GM12875 (cell line): Measurements from ENCODE around the gene CLNK.

Source experiments
- H3K4me3 ChIP-seq: one replicate; pipeline ENCODE4 v1.5.1; 2011; ENCODE audit warnings: low read depth, low read length, control low read depth
- TF ChIP-seq, protein P1 (sequence below): IDR thresholded peaks from 2 replicates; pipeline ENCODE4 v1.5.1; 2011; ENCODE audit warnings: low read depth, mild to moderate bottlenecking, control low read depth, inconsistent platforms, low read length, moderate library complexity, borderline replicate concordance; ENCODE audit not compliant: insufficient read depth

The CLNK gene

DNA sequence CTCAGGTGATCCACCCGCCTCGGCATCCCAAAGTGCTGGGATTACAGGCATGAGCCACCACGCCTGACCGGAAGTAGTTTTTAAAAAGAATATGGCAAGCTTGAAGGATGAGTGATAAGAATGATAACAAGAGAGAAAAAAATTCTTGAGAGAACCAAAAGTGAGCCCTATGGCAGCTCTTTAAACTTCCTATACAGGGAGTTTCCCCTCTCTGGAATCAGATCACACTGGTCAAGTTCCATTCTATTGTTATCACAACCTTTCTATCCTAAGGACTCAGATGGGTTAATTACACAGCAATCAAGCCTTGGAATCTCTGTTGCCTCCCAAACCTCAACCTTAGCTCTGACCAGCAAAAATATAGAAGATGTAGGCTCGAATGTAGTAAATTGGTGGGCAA lies 193.6 kb downstream of the CLNK start:
- TF ChIP-seq, protein P1, sequence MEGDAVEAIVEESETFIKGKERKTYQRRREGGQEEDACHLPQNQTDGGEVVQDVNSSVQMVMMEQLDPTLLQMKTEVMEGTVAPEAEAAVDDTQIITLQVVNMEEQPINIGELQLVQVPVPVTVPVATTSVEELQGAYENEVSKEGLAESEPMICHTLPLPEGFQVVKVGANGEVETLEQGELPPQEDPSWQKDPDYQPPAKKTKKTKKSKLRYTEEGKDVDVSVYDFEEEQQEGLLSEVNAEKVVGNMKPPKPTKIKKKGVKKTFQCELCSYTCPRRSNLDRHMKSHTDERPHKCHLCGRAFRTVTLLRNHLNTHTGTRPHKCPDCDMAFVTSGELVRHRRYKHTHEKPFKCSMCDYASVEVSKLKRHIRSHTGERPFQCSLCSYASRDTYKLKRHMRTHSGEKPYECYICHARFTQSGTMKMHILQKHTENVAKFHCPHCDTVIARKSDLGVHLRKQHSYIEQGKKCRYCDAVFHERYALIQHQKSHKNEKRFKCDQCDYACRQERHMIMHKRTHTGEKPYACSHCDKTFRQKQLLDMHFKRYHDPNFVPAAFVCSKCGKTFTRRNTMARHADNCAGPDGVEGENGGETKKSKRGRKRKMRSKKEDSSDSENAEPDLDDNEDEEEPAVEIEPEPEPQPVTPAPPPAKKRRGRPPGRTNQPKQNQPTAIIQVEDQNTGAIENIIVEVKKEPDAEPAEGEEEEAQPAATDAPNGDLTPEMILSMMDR = no peak
- H3K4me3 ChIP-seq = no peak overlapping the region

GRCh38 chr4:10482913-10483312 lies 201.7 kb downstream of the CLNK start:
- TF ChIP-seq, protein P1 = no peak
- no peak overlapping the region for H3K4me3 ChIP-seq

DNA sequence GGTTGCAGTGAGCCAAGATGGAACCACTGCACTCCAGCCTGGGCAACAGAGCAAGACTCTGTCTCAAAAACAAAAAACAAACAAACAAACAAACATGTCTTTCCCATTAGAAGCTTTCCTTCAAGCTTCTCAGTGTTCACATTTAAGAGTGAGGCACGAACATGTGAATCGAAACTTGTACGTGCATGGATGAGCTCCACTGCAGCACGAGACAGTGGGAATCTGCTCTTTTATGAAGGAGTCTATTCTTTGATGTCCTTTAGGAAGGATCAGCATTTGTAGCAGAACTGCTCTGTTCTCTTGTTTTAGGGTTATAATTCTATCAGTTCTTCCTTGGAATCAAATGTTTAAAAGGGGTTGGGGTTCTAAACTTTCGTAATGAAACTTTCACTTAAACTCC lies 204.0 kb downstream of the CLNK start:
- TF ChIP-seq, protein P1 = no peak

GRCh38 chr4:10478621-10479020 lies 205.9 kb downstream of the CLNK start:
- TF ChIP-seq, protein P1 = no peak
- no peak overlapping the region for H3K4me3 ChIP-seq

More for the DNA sequence above, 204.0 kb downstream of the CLNK start:
- no peak overlapping the region for H3K4me3 ChIP-seq

- TF ChIP-seq, protein P1 = no peak
- no peak overlapping the region for H3K4me3 ChIP-seq
These were observed 214.1 kb downstream of the CLNK start for GRCh38 chr4:10470505-10470904.

DNA sequence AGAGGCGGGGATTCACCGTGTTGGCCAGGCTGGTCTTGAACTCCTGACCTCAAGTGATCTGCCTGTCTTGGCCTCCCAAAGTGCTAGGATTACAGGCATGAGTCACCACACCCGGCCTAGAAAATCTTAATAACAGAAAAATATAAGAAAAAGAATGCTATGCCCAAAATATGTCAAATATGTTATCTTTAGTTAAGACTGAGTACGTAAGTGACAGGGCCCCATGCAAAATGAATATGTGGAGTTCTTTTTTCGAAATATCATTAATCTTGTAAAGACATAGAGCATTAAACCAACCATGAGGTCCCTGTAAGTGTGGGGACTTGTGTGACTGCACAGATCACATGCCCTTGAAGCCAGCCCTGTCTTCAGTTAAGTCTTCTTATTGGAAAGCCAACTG lies 218.4 kb downstream of the CLNK start:
- no peak overlapping the region for H3K4me3 ChIP-seq
- TF ChIP-seq, protein P1 = no peak

- no peak overlapping the region for H3K4me3 ChIP-seq
- TF ChIP-seq, protein P1 = no peak
These were observed 221.7 kb downstream of the CLNK start for GRCh38 chr4:10462876-10463275.
